HCT116 (cell line): ENCODE results near the gene PPP1R12C. TPM values are rescaled to one million over a fixed set of nuclear protein-coding genes. Genes with fewer than 3 reads are reported as not detected.

ENCODE experiments used
- ATAC-seq: fragments of 200-7000 bp; cut with Tn5 transposase; 2 replicates; pipeline ENCODE4 v1.9.1; 2020; ENCODE audit warnings: mild to moderate bottlenecking, moderate library complexity
- BruUV-seq: library from RNA; stranded (reverse); fragments of 400-500 nt; replicated peaks from 2 replicates; lab custom pipeline; 2021; lab: Mats Ljungman, UMichigan
- CTCF ChIA-PET: fragments of 300-600 bp; sonication (Branson Sonifier 250); formaldehyde crosslinking; loops from one replicate; lab custom pipeline; 2021; ENCODE audit warnings: antibody characterized with exemption; lab: Charles Lee
- POLR2A ChIA-PET: fragments of 300-600, 350-600 bp; sonication (Branson Sonifier 250); formaldehyde crosslinking; loops from one replicate; lab custom pipeline; 2021; ENCODE audit warnings: antibody characterized with exemption; lab: Charles Lee
- RAD21 ChIA-PET, 2 experiments: fragments of 300-600 bp; sonication (Branson Sonifier 250); formaldehyde crosslinking; loops; one replicate each; lab custom pipeline; 2023; ENCODE audit warnings: low total read pairs in 2 of 2; ENCODE audit not compliant: uncharacterized antibody in 2 of 2, unreplicated experiment in 2 of 2, low non-redundant PET in 1 of 2; lab: Charles Lee
- DNase-seq: peaks from one replicate; pipeline ENCODE4 v3.0.0-alpha.2; 2010; ENCODE audit warnings: low read depth, low spot score
- H2AFZ ChIP-seq: fragments of 200-600 bp; shearing (Covaris generic), sonication (generic); 2 replicates; pipeline ENCODE4 v1.6.1; 2017; ENCODE audit warnings: low read depth, mixed run types, mixed read lengths, antibody characterized with exemption, low read length; ENCODE audit not compliant: poor library complexity, severe bottlenecking
- H3K27ac ChIP-seq: 2 replicates; pipeline ENCODE4 v1.5.1; 2012; ENCODE audit warnings: low read depth, low read length
- H3K27me3 ChIP-seq: fragments of 200-600 bp; sonication (generic); 2 replicates; pipeline ENCODE4 v1.6.1; 2016; ENCODE audit warnings: mixed run types, low read length, mixed read lengths; ENCODE audit not compliant: insufficient read depth
- H3K36me3 ChIP-seq, 2 experiments: fragments of 200-500 bp in 1 of 2; fragments of 200-600 bp in 1 of 2; sonication (Bioruptor generic) in 1 of 2; sonication (generic) in 1 of 2; 2 replicates each; pipeline versions ENCODE4 v1.5.1 to v1.6.1; 2014 to 2016; ENCODE audit warnings: low read length in 2 of 2, inconsistent platforms in 1 of 2, mixed read lengths in 1 of 2, mixed run types in 1 of 2; ENCODE audit not compliant: insufficient read depth in 2 of 2, control insufficient read depth in 1 of 2
- H3K4me1 ChIP-seq, 2 experiments: fragments of 200-600 bp in 1 of 2; sonication (generic) in 1 of 2; 2 replicates each; pipeline versions ENCODE4 v1.5.1 to v1.6.1; 2012 to 2017; ENCODE audit warnings: low read length in 2 of 2, inconsistent platforms in 1 of 2, mild to moderate bottlenecking in 1 of 2, mixed read lengths in 1 of 2, mixed run types in 1 of 2, moderate library complexity in 1 of 2; ENCODE audit not compliant: insufficient read depth in 2 of 2, control insufficient read depth in 1 of 2
- H3K4me2 ChIP-seq: fragments of 200-600 bp; sonication (generic); 2 replicates; pipeline ENCODE4 v1.6.1; 2017; ENCODE audit warnings: mixed run types, low read length, mixed read lengths
- H3K4me3 ChIP-seq, 2 experiments: fragments of 200-600 bp in 1 of 2; sonication (generic) in 1 of 2; replicated peaks in 1 of 2; 2 replicates each; pipeline ENCODE4 v1.5.1; 2011 to 2016; ENCODE audit warnings: low read length in 2 of 2, control low read depth in 1 of 2, low read depth in 1 of 2, mild to moderate bottlenecking in 1 of 2, mixed read lengths in 1 of 2, mixed run types in 1 of 2
- H3K79me2 ChIP-seq: fragments of 200-600 bp; sonication (generic); 2 replicates; pipeline ENCODE4 v1.6.1; 2017; ENCODE audit warnings: mild to moderate bottlenecking, mixed run types, low read length, moderate library complexity, mixed read lengths; ENCODE audit not compliant: insufficient read depth
- H3K9ac ChIP-seq: fragments of 200-600 bp; sonication (generic); 2 replicates; pipeline ENCODE4 v1.6.1; 2016; ENCODE audit warnings: low read length, mixed read lengths
- H3K9me2 ChIP-seq: fragments of 200-600 bp; sonication (generic), shearing (Covaris generic); 2 replicates; pipeline ENCODE4 v1.6.1; 2017; ENCODE audit warnings: mixed run types, mild to moderate bottlenecking, moderate library complexity; ENCODE audit not compliant: insufficient read depth
- H3K9me3 ChIP-seq, 2 experiments: fragments of 200-500 bp in 1 of 2; fragments of 200-600 bp in 1 of 2; sonication (Bioruptor generic) in 1 of 2; sonication (generic) in 1 of 2; 2 replicates each; pipeline ENCODE4 v1.6.1; 2014 to 2017; ENCODE audit warnings: low read length in 2 of 2, mixed read lengths in 2 of 2, inconsistent platforms in 1 of 2, low read depth in 1 of 2, mild to moderate bottlenecking in 1 of 2, mixed run types in 1 of 2, moderate library complexity in 1 of 2; ENCODE audit not compliant: control insufficient read depth in 1 of 2, insufficient read depth in 1 of 2
- H4K20me1 ChIP-seq: fragments of 200-600 bp; sonication (generic), shearing (Covaris generic); 2 replicates; pipeline ENCODE4 v1.6.1; 2017; ENCODE audit warnings: mixed run types, mild to moderate bottlenecking, moderate library complexity; ENCODE audit not compliant: insufficient read depth
- CBX3 ChIP-seq: IDR thresholded peaks from 2 replicates; pipeline ENCODE4 v1.6.1; 2012; ENCODE audit warnings: low read depth
- CTCF ChIP-seq, 3 experiments: fragments of 200-600 bp in 1 of 3; sonication (generic) in 1 of 3; IDR thresholded peaks in 2 of 3; conservative IDR thresholded peaks in 1 of 3; 2 replicates each; pipeline ENCODE4 v1.5.1; 2012 to 2017; ENCODE audit warnings: low read depth in 2 of 3, low read length in 2 of 3, antibody characterized with exemption in 1 of 3, borderline replicate concordance in 1 of 3, control low read depth in 1 of 3, mild to moderate bottlenecking in 1 of 3, mixed read lengths in 1 of 3, mixed run types in 1 of 3, moderate library complexity in 1 of 3; ENCODE audit not compliant: insufficient read depth in 1 of 3
- EZH2 ChIP-seq: fragments of 200-600 bp; sonication (generic); IDR thresholded peaks from 2 replicates; pipeline ENCODE4 v1.6.1; 2017; ENCODE audit warnings: antibody characterized with exemption, mixed run types
- MAX ChIP-seq: IDR thresholded peaks from 2 replicates; pipeline ENCODE4 v1.6.1; 2012
- POLR2A ChIP-seq: IDR thresholded peaks from 2 replicates; pipeline ENCODE4 v1.7.0; 2011; ENCODE audit warnings: borderline replicate concordance; ENCODE audit not compliant: insufficient read depth, insufficient read length; ENCODE audit errors: extremely low read depth
- RAD21 ChIP-seq: IDR thresholded peaks from 2 replicates; pipeline ENCODE4 v1.6.1; 2012; ENCODE audit warnings: low read depth, mild to moderate bottlenecking
- TCF7L2 ChIP-seq: IDR thresholded peaks from 2 replicates; pipeline ENCODE4 v1.7.0; 2011; ENCODE audit warnings: borderline replicate concordance, inconsistent platforms; ENCODE audit not compliant: insufficient read depth, insufficient read length; ENCODE audit errors: extremely low read depth
- ZBTB33 ChIP-seq: IDR thresholded peaks from 2 replicates; pipeline ENCODE4 v1.6.1; 2011; ENCODE audit warnings: mild to moderate bottlenecking, low read length, moderate library complexity; ENCODE audit not compliant: insufficient replicate concordance; ENCODE audit errors: extremely low read depth
- intact Hi-C: fragments of 100-400 bp; cut with micrococcal nuclease; formaldehyde crosslinking; loops from 2 replicates; pipeline ENCODE4 v1.10.0; 2022
- total RNA-seq: library from RNA; stranded (reverse); gene quantifications from one replicate; pipeline ENCODE4 v1.2.1, GENCODE V29; 2021; ENCODE audit not compliant: unreplicated experiment

PPP1R12C gene
- total RNA-seq, 1 experiment from 2014 or later: 83.2 TPM

- H3K9me3 ChIP-seq: no peaks in the 10 kb centered on the region
- ChIA-PET RAD21 (no interaction called here), POLR2A (no interaction called here), CTCF (no interaction called here)
- H2AFZ ChIP-seq: no peak overlapping the region
- no peak overlapping the region for H3K4me3 ChIP-seq
- H3K27ac ChIP-seq: no peak overlapping the region
- H3K36me3 ChIP-seq: peaks cover 0 to 7% of the 10 kb centered on the region in 2 experiments; a peak in 1 of 4 replicates
- TF ChIP-seq CBX3: no peak
- no peak for TF ChIP-seq MAX
- no peak for TF ChIP-seq POLR2A
- no peak for TF ChIP-seq ZBTB33
- no peak for TF ChIP-seq CTCF (IDR thresholded peaks at IDR 0.05 in 2 of 3, conservative IDR thresholded peaks at IDR 0.05 in 1 of 3; ENCODE audit: borderline replicate concordance in 1 of 3, insufficient read depth in 1 of 3, low read depth in 2 of 3, low read length in 2 of 3)
- no peak for TF ChIP-seq EZH2
- TF ChIP-seq TCF7L2: no peak
- no peak for TF ChIP-seq RAD21
- peaks cover 6 to 31% of the 10 kb centered on the region in 2 experiments for H3K4me1 ChIP-seq
- H3K9ac ChIP-seq: no peak overlapping the region
- no peak for DNase-seq
- no peak overlapping the region for H3K4me2 ChIP-seq
- no peak for ATAC-seq
- H3K9me2 ChIP-seq: no peaks in the 10 kb centered on the region
- no peaks in the 10 kb centered on the region for H4K20me1 ChIP-seq
- H3K79me2 ChIP-seq: no peaks in the 10 kb centered on the region; the same call in 1 of the 2 replicates
- H3K27me3 ChIP-seq: no peaks in the 10 kb centered on the region
- intact Hi-C loops: loop anchor here (5.0 kb wide), 1 partner anchor 73 kb away; the partner anchor contains the start of gene TNNI3
- no TSS peak for BruUV-seq
These were observed 33.0 kb downstream of the PPP1R12C start for GRCh38 chr19:55084416-55084815.
